NCI-H2081 treated with DMSO at 0.1 percent for 48 hours (cell line): ENCODE data around the gene CFAP57.

Experiments used
- DNase-seq: peaks from one replicate; lab custom pipeline; 2025; lab: John Stamatoyannopoulos, UW

Gene CFAP57

DNA sequence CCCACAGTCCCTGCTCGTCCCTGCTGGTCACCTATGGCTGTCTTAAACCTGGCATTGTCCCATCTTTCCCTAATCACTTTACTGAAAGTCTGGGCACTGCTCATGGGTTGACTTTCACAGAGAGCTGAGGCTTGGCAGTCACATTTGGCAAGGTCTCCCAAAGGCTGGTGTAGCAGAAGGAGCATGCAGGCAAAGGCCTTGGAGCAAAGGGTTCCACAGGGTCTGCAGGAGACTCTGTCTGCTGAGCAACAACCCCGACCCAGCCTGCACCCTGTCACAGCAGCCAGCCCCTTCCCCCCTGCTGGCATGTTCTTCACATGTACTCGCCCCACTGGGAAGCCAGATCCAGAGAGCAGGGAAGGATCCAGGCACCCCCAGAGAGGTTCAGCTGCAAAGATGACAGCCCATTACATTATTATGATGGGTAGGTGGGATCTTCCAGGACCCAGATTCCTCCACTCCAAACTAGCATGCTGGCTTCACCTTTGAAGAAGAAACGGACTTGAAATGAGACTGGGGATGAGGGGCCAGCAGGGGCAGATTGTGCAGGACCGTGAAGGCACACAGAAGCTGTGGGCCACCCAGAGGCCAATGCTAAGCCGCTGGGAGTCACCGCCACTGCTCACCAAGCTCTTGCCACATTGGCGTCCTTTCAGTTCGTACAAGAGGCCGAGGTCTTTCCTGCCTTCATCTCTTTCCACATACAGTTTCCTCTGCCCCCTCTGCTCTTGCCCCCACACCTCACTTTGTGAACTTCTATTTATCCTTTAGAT is 83.5 kb downstream of the CFAP57 start:
- no peak for DNase-seq

DNA sequence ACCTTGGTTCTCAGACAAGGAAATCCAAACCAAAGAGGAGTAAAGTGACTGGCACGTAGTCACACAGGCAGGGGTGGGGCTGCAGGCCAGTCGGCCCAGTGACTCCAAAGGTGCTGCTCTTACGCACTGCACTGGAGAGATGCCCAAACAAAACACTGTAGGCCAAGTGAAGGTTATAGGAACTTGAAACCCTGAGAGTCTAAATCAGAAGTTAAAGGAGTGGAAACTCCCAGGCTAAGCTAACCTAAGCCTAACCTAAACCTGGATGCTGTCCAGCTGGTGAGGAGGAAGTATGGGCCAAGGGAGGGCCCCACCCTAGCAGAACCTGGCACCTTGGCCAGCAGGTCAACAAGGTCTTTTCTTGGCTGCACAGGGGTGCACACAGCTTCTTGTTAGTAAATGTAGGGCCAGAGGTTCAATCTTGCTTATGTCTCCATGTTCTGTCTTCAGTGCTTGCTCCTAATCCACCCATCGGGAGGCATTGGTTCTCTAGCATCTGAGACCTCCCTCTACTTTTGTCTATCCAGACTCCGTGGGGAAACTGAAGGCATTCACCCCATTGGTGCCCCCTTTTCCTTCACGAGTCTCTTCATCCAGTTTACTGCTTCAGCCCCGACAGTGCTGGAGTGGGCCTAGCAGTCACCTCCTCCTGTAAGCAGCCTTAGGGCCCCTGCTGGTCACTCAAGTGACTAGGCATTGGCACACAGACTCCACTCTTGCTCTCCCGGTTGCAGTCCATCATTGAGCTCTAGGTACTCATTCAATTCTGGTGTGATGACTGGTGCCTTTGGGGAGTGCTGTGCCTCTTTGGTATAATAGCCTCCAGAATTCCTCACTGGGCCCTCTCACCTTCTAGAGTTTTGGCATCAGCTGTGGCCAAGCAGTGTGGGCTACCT is 84.8 kb downstream of the CFAP57 start:
- DNase-seq: no peak

DNA sequence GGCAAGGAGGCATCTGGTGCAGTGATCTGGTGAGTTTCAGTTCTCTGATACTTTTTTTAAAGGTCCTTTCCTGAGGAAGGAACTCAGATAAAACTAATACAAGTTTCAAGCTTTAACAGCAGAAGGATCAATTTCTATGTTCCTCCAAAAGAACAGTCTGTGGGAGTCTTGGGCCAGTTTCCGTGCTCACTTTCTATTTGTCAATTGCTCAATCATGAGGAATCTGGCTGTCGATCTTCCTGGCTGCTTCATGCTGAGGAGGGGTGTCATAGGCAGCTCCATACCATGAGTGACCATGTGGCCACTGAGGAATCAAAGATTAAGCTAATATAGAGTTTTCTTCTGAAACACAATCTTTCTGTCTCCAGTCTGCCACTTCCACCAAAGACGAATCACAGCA is 86.2 kb downstream of the CFAP57 start:
- DNase-seq: no peak

DNA sequence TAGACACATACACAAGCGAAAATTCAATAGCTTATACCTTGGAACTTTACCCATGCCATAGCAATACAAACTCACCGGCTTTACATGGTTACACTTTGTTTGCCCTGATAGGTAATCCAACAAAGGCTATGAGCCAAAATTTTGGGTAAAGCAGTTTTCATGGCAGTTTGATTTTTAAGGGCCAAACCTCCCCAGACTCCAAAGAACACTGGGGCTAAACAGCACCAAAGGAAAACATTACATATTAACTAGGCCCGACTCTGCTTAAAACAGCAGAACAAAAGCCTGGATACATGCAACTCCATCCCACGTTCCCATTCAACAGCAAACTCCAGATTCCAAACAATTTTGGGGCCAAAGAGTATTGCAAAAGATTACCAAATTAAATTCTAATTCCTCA is 93.3 kb downstream of the CFAP57 start:
- no peak for DNase-seq

DNA sequence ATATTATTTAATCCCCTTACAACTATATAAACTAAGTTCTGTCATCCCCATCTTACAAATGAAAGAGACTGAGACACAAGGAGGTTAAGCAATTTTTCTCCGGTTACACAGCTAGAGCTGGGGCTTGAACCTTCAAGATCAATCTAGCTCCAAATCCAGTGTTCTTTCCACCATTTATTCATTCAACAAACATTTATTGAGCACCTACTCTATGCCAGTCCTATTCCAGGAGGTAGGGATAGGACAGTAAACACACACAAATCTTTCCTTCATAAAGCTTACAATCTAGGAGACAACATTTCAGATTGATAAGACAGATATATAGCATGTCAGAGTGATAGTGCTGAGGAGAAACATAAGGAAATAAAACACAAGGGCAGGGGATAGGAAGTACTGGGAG is 94.8 kb downstream of the CFAP57 start:
- DNase-seq: no peak

DNA sequence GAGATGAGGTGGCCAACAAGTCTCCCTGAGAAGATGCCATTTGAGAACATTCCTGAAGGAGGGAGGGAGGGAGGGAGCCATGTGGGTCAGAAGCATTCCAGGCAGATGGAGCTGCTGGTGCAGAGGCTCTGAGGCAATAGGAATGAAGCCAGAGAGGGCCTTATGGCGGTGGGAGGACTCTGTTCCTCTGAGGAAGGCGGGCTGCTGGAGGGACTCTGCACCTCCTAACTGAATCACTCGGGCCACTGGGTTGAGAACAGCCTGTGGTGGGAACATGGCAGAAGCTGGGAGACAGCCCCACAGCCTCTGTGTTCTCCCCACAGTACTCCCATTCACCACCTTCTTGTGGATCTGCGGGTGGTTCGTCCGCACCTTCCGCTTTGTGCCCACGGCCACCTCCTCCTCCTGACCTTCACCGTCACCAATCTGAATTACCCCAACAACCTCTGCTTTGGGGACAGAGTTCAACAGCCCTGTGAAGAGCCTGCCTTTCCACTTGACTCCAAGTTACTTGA is 95.2 kb downstream of the CFAP57 start:
- no peak for DNase-seq

DNA sequence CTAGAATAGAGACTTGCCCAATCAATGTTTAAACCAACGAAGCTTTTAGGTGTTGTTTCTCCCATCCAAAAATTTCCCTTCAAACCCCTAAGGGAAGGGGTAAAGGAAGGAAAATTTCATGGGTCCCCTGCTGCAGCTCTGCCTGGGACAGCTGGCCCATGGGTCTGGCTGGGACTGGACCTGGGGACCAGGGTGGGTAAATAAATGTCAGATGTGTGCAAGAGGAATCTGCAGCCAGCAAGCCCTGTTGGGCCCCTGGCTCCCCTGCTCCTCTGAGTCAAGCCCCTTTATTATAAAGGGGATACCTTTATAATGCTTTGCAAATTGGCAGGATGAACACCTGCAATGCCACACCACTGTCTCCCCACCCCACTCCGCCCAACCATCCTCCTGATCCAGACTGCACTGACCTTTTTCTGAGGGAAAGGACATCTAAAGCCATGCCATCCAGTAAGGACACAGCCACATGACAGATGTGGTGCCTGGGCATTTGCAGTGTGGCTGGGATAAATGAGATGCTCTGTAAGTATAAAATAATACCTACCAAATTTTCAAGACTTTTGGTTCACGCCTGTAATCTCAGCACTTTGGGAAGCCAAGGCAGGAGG is 95.8 kb downstream of the CFAP57 start:
- no peak for DNase-seq

DNA sequence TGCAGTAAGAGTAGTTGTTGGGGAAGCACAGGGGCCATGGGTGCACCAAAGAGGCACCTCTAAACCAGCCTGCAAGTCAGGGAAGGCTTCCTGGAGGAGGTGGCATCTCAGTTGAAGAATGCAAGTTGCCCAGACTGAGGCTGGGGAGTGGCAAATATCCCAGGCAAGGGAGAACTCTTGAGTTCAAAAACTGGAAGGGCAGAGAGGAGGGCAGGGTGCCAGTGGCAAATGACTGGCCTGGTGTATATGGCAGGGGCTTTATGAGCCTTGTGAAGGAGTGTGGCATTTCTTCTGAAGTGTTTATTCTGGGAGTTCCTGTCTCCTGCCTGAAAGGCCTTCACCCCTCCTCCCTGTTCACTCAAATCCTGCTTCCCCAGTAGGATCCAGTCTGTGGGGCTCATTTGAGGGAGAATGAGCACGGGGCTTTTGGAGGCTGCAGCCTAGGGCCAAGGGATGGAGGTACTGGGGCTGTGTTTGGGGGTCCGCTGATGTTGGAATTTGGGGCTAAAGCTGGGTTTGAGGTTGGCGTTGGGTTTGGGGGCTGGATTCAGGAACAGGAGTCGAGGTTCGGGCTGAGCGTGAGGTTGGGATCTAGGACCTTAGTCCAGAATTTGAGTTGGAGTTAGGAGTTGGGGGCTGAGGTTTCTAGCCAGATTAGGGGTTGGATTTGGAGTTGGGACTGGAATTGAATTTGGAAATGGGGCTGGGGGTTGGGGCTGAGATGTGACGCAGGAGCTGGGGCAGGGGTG is 97.7 kb downstream of the CFAP57 start, which contains the start of gene TMEM125:
TMEM125 (plus strand) TSS at position 357 of the 749 bp plus-strand sequence. CDS start 2,740 bp downstream, outside the sequence.
- no peak for DNase-seq

DNA sequence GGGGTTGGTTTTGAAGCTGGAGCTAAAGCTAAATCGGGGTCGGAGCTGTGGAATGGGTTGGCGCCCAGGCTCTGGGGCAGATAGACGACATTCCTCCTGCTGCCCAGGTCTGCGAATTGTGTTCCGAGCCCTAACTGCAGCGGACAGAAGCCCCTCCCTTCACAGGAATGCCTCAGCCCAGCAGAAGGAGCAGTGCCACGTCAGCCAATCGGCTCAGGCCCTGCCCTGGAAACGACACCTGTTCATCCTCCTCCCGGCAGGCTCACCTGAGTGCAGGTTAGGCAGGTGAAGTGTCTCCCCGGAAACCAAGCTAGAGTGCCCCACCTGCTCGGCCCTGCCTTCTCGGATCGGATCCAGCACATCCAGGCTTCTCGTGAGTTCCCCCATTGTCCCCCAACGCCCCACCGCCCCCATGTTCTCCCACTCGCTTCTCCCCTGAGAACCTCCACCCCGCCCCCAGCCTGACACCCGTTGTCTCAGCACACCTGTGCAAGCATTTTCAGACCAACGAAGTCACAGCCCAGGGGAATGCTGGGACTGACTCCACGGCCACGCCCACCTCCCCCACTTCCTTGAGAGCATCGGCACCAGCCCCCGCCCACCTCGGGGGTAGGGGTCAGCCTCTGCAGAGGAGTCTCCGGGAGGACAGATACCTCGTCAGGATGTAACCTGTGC is 98.4 kb downstream of the CFAP57 start:
- DNase-seq: no peak

DNA sequence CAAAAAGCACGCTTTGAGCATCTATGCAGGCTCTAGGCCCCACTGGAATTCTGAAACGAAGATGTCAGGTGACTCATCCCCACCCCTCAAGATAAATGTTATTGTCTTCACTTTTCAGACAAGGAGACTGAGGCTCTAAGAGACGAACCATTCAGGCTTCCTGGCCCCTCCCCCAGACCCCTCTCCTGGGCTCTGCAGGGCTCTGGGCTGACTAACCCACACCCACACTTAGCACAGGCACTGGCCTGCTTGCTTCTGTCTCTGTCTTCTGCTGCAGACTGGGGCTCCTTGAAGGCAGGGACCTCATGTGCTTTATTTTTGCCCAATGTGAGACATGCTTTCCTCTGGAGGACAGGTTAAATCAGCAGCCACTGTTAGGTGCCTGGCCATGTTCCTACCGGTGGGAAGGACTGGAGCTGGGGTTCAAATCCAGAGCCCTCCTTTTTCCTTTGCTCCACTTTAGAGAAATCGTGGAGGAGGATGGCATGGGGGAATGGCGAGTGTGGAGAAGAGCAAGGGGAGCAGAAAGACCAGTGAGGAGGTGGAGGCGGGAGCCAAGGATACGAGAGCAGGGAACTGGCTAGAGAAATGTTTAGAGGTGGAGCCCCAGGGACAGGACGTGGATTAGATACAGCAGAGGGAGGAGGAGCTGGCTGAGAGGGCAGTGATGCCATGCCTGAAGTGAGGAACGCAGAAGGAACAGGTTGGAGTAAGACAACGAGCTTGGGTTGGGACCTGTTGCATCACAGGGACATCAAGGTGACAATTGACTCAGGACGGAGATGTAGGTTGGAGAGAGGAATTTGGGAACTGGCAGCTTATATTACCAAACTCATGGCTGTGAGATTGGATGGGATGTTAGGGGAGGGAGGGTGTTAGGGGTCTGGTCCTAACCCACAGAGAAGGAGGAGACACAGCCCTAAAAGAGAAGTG is 99.3 kb downstream of the CFAP57 start:
- DNase-seq: no peak

DNA sequence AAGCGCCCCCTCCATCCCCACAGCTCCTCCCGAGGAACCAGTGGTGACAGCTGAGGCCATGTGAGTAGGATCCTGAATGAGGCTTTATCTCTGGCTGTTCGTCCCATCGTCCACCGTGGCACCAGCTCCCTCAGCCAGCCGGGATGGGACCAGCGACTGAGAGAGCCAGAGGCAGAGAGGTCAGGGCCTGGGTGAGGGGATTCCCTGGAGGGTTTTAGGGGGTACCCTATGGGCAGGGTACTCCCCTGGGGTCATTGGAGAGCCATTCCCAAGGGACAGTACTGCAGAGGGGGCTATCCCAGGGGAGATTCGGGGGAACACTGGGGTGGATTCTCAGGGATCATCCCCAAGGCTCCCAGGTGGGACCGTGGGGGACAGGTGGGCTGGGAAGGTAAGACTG is 100.0 kb downstream of the CFAP57 start:
- DNase-seq: no peak

DNA sequence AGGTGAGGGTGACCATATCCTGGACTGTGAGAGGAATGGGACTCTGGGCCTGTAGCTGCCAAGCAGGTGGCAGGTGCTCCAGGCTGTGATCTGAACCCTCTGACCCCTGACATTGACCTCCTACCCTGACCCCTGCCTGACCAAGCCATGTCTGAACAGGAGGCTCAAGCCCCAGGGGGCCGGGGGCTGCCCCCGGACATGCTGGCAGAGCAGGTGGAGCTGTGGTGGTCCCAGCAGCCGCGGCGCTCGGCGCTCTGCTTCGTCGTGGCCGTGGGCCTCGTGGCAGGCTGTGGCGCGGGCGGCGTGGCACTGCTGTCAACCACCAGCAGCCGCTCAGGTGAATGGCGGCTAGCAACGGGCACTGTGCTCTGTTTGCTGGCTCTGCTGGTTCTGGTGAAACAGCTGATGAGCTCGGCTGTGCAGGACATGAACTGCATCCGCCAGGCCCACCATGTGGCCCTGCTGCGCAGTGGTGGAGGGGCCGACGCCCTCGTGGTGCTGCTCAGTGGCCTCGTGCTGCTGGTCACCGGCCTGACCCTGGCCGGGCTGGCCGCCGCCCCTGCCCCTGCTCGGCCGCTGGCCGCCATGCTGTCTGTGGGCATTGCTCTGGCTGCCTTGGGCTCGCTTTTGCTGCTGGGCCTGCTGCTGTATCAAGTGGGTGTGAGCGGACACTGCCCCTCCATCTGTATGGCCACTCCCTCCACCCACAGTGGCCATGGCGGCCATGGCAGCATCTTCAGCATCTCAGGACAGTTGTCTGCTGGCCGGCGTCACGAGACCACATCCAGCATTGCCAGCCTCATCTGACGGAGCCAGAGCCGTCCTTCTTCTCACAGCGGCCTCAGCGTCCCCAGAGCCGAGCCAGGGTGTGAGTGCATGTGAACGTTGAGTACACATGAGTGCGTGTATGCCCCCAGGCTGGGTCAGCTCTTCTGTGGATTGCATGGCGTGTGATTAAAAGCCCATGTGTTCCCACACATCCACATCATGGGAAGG is 100.7 kb downstream of the CFAP57 start:
- no peak for DNase-seq

DNA sequence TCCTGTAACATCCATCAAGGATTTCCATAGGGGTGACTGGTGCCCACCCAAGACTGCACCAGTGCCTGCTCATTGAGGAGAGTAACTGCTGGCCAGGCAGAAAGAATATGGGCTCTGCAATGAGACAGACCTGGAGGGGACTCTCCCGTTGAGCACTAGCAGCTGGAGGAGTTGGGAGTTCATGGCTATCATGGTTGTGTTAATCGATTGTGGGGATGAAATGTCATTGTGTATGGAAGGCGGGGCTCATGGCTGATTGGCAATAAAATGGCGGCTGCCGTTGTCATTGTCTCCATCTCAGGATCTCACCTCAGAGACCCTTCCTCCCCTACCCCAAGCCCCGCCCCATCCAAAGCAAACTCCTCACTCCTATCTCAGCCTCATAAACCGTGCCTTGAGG is 101.6 kb downstream of the CFAP57 start:
- no peak for DNase-seq

DNA sequence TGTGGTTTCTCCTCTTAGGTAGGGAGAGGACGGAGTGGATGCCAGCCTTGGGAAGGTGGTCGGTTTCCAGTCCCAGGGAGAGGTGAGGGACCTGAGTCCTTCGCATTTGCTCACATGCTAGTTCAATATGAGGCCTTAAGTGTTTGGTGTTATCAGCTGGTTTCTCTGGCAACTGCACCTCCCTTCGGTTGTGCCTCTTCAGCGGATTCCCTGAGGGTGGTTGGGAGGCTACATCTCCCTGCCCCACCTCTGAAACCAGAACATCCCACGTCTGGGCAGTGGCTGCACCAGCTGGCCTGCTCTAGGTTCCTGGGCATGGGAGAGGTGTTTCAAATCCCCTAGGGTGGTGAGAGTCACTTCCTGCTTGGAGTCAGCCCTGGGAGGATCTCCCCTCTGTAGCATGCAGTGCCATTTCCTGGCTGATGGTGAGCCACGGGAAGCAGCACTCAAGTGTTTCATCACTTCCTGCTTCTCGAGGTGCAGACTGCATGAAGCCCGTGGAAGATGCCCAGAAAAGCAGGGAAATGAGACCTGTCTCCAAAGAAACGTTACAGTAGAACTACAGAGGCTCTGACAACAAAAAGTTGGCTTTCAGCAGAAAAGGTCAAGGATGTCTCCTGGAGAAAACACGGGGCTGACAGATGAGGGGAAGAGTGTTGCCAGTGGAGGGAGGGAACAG is 102.1 kb downstream of the CFAP57 start:
- DNase-seq: no peak

DNA sequence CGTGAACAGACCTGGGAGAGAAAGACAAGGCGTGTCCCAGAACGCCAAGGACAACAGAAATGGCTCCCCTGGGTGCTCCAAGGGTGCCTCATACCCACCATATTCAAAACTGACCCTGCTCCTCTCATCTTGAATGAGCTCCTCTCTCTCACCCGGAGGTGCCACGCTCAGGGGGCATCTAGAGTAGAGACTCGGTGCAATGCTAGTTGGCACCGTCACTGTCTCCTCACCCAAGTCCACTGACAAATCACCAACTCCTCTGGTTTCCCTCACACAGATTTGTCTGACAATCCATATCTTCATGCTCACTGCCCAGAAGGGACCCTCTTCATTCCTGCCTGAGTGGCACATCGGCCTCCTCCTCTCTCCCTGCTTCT is 102.7 kb downstream of the CFAP57 start:
- DNase-seq: no peak

DNA sequence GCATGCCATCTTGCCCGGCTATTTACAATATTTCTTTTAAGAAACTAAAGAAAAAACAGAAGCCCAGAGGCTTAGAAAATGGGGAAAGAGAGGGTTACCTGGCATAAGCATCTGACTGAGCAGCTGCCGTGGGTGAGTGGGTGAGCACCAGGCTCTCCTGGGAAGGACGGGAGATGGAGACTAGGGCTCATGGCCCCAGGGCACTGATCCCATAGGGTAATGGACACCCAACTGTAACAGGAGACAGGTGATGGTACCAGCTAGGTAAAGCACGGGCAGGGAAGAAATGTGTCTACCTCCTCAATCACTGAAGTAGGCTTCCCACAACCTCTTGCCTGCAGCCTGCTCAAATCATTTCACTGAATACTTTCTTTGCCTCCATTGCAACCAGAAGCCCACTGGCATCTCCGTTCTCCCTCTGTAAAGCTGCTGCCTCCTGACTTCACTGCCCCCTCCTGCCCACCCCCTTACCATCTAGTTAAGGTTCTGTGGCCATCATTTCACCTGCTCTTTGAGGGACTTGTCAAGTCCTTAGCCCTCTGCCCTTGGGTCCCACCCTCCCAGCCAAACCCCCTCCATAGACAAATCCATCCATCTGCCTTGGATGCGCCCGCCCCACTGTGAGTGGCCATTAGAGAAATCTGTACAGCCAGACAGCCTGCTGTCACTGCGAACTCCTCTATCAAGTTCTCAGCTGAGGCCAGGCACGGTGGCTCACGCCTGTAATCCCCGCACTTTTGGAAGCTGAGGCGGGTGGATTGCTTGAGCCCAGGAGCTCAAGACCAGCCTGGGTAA is 103.9 kb downstream of the CFAP57 start:
- no peak for DNase-seq

DNA sequence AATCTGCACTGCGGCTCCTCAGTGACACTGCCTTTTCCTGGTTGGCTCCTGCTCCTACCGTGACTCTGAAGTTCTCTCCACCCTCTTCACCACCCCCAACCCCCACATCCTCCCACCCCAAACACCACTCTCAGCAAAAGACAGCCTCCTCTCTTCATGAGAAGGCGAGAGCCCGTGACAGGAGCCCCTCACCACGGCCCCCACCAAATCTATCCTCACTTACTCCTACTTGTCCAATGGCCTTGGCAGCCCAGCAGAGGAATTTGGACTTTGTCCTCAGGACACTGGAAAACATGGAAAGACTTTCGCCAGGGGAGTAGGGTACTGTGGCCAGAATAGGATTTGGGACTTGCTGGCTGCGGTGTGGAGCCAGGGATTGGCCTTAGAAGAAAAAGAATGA is 104.5 kb downstream of the CFAP57 start:
- no peak for DNase-seq
